Peyer's patch (tissue), 4 donors: ENCODE results near the gene GPR84.

Experiments used
- CTCF ChIP-seq, 6 experiments: fragments of 450-650 bp in 4 of 6; fragments of 200-600 bp in 2 of 6; sonication (generic) in 1 of 6; IDR thresholded peaks; one replicate each; pipeline ENCODE4 v1.5.1; 2017 to 2019; ENCODE audit warnings: antibody characterized with exemption in 6 of 6, mild to moderate bottlenecking in 3 of 6, moderate library complexity in 1 of 6
- POLR2A ChIP-seq, 2 donors: fragments of 450-650 bp; IDR thresholded peaks; one replicate each; pipeline ENCODE4 v1.5.1; 2017; ENCODE audit warnings: antibody characterized with exemption in 2 of 2, mild to moderate bottlenecking in 2 of 2, moderate library complexity in 2 of 2

- TF ChIP-seq CTCF (IDR thresholded peaks at IDR 0.05) (no peak), POLR2A (IDR thresholded peaks at IDR 0.05) (no peak)
These were observed 29.5 kb upstream of the GPR84 start for GRCh38 chr12:54393743-54394142.
